ENCODE data around the gene ZNF236.
"Not testable (repeated sequence)": the region's sequence is repeated elsewhere in the genome, so short reads cannot be mapped to it uniquely, and the experiment has no call there.

ZNF236 gene

GRCh38 chr18:76822506-76823160 lies at the start of gene ZNF236:
TSS of gene ZNF236 (plus strand) at chr18:76822557. CDS start at chr18:76822608, 51 bp downstream.
- DNase-seq (ENCODE audit: low read depth, low spot score): no peak

- no peak for DNase-seq (ENCODE audit: low read depth, low spot score)
Observed at GRCh38 chr18:76772665-76773064, 49.7 kb upstream of the ZNF236 start.

GRCh38 chr18:76777036-76777435 lies 45.3 kb upstream of the ZNF236 start:
- not testable (repeated sequence) for DNase-seq (ENCODE audit: low read depth, low spot score)

- no peak for DNase-seq (ENCODE audit: low read depth, low spot score)
Observed at GRCh38 chr18:76783786-76784484, 38.4 kb upstream of the ZNF236 start.

GRCh38 chr18:76785872-76786271 lies 36.5 kb upstream of the ZNF236 start:
- no peak for DNase-seq (ENCODE audit: low read depth, low spot score)

GRCh38 chr18:76788571-76789317 lies 33.6 kb upstream of the ZNF236 start:
- DNase-seq (ENCODE audit: low read depth, low spot score): no peak

GRCh38 chr18:76791106-76791505 lies 31.3 kb upstream of the ZNF236 start:
- DNase-seq (ENCODE audit: low read depth, low spot score): no peak

- DNase-seq (ENCODE audit: low read depth, low spot score): no peak
Observed at GRCh38 chr18:76791642-76792041, 30.7 kb upstream of the ZNF236 start.

- no peak for DNase-seq (ENCODE audit: low read depth, low spot score)
Observed at GRCh38 chr18:76794326-76794725, 28.0 kb upstream of the ZNF236 start.

GRCh38 chr18:76801567-76802505 lies 20.5 kb upstream of the ZNF236 start:
- DNase-seq (ENCODE audit: low read depth, low spot score): no peak

- DNase-seq (ENCODE audit: low read depth, low spot score): no peak
Observed at GRCh38 chr18:76803413-76803812, 18.9 kb upstream of the ZNF236 start.

GRCh38 chr18:76803814-76804213 lies 18.5 kb upstream of the ZNF236 start:
- no peak for DNase-seq (ENCODE audit: low read depth, low spot score)

- no peak for DNase-seq (ENCODE audit: low read depth, low spot score)
Observed at GRCh38 chr18:76805221-76805620, 17.1 kb upstream of the ZNF236 start.

- DNase-seq (ENCODE audit: low read depth, low spot score): no peak
Observed at GRCh38 chr18:76806301-76806700, 16.1 kb upstream of the ZNF236 start.

GRCh38 chr18:76808561-76808960 lies 13.8 kb upstream of the ZNF236 start:
- no peak for DNase-seq (ENCODE audit: low read depth, low spot score)

- DNase-seq (ENCODE audit: low read depth, low spot score): not testable (repeated sequence)
Observed at GRCh38 chr18:76811530-76811929, 10.8 kb upstream of the ZNF236 start.

GRCh38 chr18:76814256-76814655 lies 8.1 kb upstream of the ZNF236 start:
- no peak for DNase-seq (ENCODE audit: low read depth, low spot score)

- no peak for DNase-seq (ENCODE audit: low read depth, low spot score)
Observed at GRCh38 chr18:76816127-76816526, 6.2 kb upstream of the ZNF236 start.

- DNase-seq (ENCODE audit: low read depth, low spot score): no peak
Observed at GRCh38 chr18:76817888-76818611, 4.3 kb upstream of the ZNF236 start.

- no peak for DNase-seq (ENCODE audit: low read depth, low spot score)
Observed at GRCh38 chr18:76819411-76820136, 2.8 kb upstream of the ZNF236 start.
